HPDE6-E6E7 (cell line): Measurements from ENCODE around the gene PTPRD.

Experiments
- DNase-seq: peaks from one replicate; pipeline ENCODE4 v3.0.0; 2011; ENCODE audit warnings: missing footprints; ENCODE audit errors: extremely low spot score

PTPRD gene

DNA sequence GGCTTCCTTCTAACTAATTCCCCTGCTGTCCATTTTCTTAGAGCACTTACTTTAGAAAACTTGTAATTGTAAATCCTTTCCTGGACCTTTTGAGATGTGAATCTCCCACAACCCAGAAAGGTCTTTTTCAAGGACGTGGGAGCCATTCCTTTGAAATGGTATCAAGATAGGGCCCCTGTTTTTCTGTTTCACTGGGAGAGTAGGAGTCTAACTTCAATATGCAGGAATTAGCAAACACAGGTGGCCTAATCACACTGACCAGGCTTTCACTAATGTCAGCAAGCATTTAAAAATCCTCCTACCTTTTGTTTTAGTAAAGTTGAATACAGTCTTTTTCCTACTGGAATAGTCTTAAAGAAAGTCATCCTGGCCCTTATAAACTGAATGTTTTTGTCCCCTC lies 558.3 kb downstream of the PTPRD start:
- no peak for DNase-seq

DNA sequence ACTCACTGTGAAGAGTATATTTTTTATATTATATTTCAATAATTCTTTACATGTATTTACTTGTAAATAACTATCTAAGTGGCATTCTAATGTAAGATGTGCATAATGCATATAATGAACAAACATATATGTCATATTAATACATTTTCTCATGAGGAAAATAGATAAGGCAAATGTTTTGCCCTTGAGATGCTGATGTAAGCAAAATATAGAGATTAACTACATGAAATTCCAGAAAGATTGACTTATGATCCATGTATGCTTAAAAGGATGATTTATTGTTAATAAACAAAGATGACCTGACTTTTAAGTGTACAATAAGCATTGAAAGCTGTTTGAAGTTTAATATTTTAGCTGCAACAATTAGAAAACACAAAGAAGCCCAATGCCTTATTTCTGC lies 559.9 kb downstream of the PTPRD start:
- DNase-seq: no peak

DNA sequence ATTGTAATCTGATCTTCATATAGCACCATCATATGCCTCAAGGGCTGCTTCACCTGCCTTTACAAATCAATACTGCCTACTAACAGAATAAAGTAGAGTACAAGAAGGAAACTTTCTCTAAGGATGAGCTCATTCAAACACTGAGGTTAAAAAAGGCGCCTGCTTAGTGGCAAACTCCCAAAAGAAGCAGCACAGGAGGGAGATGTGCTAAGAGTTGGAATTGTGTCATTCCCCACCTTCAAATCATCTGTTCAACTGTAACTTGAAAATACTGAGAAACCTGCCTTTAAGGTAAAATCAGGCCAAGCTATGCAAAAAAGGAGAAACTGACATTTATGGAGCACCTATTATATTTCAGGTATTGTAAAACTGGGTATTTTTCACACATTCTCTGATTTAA lies 560.6 kb downstream of the PTPRD start:
- DNase-seq: no peak

DNA sequence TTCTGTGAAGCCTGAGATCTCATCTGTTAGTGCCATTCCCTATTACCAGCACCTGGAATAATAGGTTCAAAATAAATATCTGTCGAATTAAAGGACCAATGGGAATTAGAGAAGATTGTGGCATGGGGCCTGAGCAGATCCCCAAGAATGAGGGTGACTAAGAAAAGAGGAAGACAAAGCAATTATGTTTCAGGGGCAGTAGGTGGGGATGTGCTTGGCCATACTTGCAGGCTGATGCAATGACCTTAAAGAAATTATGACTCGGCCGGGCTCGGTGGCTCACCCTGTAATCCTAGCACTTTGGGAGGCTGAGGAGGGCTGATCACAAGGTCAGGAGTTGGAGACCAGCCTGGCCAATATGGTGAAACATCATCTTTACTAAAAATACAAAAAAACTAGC lies 562.8 kb downstream of the PTPRD start:
- DNase-seq: peak; percentile 14

DNA sequence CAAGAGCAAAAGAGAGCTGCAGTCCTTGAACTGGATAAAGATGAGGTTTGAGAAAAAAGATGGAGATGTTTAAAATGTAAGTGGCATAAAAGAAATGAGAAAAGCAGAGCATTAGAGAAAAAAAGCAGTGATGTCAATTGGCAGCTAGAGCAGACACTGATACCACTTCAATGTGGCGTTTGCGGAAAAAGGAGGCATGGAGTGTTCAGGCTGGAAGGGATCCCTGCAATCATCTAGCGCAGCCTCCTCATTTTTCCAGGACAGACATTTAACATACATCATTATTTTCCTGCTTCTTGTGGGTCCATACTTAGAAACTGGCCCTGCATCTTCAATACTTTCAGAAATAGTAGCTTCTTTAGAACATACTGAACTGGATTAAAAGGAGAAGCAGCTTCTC lies 563.8 kb downstream of the PTPRD start:
- no peak for DNase-seq

DNA sequence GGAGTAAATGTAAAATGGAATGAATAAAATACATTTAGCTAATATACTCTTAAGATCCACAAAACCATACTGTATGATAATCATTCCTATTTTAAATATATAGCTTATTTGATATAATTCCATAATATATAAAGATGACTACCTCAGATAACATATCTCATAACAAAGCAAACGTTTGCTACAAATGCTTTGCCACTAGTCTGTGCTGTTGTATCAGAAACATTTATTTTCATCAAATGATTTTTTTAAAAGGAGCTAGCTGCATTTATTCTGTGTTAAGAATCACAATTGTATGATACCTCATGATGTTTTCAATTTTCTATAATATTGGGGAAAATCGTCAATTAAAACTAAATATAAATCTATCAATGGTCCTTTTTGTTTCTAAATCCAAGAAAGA lies 567.2 kb downstream of the PTPRD start:
- DNase-seq: no peak

DNA sequence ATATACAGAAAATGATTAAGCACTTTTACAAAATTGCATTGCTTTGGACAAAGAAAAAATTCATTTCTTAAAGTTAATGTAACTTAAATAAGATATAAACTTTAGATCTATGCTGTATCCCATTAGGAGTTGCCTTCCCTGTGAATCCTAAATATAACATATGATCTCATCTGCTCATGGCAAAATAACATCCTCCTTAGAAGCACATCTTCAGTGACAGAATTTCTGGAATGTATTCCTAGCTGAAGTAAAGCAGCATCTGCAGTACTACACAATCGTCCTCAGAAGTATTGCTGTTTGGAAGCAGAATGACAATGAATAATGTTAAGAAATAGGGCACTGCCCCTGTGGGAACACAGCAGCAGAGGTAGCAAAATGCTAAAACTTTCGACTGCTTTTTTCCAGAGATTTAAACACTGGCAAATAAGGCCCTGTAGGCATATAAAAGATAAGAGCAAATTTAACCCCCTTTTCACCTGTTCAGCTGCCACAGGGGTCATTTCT lies 571.0 kb downstream of the PTPRD start:
- no peak for DNase-seq

DNA sequence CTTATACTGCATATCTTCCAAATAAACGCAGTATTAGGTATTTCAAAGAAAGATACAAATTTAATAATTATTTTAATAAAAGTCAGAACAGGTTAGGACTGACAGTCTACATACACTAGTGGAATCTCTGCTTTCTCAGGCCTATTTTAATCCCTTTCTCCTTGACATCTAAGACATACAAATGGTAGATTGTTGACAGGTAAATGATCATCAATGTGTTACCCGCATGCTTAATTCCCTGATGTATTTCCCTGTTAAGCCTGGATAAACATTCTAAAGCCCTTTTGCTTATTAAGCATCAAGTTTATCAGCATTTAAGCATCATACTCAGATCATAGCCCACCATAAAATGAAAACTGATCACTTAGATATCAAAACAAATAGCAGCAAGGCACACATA lies 576.7 kb downstream of the PTPRD start:
- no peak for DNase-seq

DNA sequence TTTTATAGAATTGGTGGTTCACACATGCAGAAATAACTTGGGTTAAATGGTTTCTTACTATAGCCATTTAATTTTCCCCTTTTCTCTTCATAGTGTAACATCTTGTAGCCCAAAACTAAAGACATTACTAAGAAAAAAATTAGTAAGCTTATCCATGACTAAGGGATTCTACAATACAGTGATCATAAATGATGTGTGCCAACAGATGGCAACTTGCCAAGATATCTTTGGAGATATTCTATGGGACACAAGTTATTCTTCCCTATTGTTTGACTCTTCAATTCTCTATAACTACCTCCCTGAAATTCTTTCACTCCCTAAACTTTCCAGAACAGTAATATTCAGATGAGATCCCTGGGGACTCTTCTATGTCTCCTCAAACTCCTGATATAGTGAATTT lies 580.6 kb downstream of the PTPRD start:
- no peak for DNase-seq

DNA sequence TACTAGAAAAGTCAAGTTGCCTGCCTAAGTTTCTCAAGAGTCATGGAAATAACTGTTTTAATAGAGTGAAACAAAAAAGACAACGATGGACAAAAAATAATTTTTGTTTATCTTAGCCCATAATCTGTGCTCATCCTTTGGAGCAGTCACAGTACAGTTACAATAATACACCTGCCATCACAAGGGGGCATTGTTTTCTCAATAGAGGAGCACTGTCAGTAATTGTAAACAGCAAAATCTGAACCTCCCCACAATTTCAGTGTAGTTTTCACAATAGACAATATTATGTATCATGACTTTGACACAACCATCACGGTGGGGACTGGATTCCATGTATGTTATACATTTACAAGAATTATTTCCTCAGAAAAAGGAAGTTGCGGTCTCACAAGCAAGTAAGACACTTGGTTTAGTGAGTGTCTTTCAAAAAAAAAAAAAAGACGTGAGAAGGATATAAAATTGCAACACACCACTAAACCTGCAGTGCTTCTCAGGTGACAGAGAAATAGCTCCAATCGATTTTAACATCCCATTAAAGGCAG lies 586.3 kb downstream of the PTPRD start:
- DNase-seq: no peak

DNA sequence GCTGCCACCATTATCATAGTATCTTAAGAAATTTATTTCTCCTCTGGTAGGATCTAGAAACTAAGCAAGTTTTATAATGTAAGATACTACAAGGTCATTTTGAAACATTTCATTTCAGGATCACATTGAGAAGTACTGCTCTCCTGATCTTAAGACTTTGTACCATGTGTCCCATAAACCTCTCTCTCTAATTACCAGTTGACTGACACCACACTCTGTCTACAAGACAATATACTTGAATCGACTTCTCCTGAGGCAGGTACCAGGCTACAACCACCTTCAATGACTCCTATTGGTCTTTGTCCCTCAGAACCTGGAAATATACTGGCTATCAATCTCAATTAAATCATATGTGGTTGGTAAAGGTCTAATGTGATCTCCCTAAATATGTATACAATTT lies 597.0 kb downstream of the PTPRD start:
- no peak for DNase-seq

DNA sequence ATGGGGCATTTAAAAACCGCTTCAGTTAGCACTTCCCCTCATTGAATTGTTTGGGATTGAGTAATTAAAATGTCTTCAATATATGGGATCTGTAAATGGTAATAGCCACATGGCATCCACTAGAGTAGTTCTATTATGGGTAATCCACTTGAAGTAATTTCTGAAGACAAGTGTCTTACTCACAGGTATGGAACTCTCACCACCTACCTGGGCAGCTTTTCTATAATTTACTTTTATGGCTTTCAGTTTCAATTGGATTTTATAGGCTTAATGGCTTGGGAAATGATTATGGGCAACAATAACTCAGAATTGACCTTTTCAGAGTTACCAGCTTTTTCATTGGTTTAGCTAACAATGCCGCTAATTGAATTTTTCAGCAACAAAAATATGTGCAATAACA lies 597.9 kb downstream of the PTPRD start:
- DNase-seq: no peak

DNA sequence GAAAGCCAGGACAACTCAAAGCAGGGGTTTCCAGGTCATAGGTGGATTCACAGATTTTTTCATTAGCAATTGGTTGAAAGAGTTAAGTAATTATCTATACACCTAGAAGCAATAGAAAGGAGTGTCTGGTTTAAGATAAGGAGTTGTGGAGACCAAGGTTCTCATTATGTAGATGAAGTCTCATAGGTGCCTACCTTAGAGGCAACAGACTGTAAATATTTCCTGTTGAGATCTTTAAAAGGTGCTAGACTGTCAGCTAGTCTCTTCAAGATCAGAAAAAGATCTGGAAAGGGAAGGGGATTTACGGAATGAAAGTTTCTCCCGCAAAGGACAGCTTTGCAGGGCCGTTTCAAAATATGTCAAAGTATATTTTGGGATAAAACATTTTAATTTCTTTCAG lies 603.4 kb downstream of the PTPRD start:
- no peak for DNase-seq

DNA sequence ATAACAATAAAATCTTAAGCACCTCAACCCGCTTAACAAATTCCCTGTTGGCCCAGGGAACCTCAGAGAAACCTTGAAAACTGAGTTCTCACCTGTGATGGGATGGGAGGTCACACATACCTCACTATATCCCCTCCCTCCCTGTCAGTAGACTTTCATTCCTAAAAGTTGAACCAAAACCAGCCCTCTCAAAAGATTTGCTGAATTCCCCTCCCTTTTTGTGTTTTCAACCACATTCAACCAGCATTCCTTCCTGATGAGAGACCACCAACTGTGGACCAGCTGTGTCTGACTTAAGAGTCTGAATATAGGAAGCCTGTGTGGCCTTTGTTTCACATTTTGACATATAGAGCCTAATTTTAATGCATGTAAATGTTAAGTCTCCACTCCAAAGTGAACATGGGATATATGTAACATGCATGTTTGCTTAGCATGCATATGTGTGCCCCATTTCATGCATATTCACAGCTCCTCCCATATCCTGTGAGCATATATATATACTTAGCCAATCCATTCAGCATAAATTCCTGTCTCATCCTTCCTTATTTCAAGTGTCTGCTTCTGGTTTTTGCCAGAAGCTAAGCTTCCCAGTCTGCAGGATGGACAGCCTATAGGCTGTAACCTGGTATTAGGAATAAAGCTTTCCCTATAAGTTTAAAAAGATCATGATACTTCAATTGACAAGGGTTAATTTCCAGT lies 604.6 kb downstream of the PTPRD start:
- DNase-seq: no peak

DNA sequence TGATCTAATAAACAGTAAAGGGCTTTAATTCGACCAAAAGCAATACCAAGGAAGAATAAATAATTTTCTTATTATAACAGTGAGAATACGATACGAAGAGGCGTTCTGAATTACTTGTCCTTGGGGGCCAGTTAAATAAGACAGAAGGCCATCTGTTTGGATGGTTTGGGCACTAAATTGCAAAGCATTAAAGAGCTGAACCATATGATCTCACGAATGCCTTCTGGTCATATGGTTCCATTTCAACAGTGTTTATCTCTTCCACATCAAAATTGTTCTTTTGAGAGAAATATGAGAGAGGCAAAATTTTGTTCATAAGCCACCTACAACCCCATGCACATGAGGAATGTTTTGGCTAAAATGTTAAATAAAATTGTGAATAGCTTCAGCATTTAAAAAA lies 605.4 kb downstream of the PTPRD start:
- DNase-seq: no peak

DNA sequence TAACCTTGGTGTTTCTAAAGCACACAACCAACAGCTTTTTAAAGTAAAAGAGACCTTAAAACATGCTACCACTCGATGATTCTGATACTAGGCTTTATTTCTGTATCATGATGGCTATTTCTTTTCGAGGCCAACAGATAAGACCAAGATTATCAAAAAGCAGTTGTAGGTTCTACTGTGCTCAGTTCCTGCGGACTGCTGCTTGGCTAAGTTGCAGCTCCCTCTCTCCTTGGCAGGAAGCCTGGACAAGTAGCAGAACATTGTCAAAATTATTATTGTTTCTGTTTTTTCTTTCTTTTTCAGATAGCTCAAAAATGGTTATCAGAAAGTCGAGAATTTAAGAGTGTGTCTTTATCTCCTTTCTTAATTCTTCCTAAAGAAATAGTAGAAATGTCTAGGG lies 607.6 kb downstream of the PTPRD start:
- DNase-seq: no peak

DNA sequence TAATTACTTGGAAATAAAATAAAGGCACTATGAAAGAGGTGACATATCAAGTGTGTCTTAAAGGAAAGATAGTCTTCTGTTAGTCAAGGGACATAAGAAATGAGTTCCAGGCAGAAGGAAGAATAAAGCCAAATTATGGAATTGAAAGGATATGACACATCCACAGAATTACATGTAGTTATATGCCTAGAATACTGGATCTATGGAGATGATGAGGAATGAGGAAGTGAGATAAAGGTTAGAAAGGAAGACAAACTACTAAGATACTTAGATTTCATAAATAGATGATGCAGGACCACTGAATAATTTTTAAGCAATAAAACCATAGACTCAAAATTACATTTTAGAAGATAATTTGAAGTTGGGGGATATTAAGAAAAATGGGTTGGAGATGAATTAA lies 609.8 kb downstream of the PTPRD start:
- no peak for DNase-seq

DNA sequence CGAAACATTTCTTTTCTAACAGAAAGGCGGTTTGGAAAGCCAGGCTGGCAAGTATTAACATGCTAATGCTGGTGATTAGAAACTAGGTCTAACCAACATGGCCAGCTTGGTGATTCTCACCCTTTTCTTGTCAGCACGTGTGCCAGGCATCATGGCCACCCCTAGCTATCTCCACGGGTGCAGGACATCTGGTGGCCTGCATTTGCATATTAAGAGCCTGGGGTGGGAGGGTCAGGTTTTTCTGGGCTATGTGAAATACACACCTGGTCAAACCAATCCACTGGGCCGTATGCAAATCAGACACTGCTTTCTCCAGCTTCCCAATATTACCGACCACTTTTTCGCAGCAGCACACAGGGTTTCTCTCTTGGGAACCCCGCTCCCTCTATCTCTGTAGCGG lies 612.1 kb downstream of the PTPRD start:
- no peak for DNase-seq

DNA sequence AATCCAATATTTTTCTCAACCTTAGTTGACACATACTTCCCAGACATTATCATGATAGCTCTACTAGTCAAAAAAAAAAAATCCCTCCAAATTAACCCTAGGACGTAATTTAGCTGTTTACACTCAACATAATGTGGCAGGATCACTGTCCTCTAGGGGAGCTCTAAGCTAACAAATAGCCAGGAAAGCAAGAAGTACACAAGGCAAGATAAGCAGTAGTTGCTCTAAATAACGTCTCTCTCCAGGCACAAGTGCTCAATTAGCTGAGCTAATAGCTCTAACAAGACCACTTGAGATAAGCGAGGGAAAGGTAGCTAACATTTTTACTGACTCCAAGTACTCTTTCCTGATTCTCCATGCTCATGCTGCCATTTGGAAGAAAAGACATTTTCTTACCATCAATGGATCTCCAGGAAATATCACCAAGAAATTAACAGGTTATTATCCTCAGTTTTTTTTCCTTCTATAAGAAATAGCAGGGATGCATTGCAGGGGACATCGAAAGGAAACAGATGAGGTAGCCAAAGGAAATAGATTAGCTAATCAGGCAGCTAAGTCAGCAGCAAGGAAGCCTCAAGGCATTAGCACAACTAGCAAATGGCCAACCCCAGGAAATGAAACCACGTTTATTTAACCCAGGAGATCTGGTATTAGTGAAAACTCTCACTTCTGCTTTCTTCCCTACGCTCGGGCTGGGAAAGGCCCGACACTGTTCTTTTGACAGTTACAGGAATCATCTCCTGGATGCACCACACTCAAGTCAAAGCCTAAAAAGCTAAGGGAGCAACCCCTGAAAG lies 614.1 kb downstream of the PTPRD start:
- DNase-seq: peak; percentile 4

DNA sequence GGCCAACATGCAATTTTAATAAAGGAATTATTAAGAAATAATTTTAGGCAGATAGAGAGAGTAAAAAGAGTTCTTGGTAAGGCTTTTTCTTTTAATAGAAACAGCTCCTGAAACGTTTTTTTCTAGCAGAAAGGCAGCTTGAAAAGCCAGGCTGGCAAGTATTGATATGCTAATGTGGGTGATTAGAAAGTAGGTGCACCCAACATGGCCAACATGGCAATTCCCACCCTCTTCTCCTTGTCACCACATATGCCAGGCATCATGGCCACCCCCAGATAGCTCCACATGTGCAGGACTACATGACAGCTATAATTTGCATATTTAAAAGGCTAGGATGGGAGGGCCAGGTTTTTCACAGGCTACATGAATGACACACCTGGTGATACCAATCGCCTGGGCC lies 615.2 kb downstream of the PTPRD start:
- no peak for DNase-seq

DNA sequence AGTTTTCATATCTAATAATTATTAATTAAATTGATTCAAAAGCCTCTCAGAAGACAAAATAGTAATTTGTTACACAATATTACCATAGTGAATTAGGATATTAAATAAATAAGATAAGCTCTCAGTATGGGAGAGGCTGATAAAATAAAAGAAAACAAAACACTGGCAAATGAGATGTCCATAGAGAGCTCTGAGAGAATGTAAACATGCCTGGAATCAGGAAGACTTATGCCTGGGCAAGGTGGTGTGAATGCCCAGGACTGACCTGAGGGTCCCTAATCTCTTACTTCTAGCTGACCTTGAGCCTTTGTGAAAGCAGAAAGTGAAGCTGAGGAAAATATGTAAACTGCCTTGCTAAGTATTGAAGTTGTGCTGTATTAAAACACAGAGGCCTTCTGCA lies 616.5 kb downstream of the PTPRD start:
- no peak for DNase-seq

DNA sequence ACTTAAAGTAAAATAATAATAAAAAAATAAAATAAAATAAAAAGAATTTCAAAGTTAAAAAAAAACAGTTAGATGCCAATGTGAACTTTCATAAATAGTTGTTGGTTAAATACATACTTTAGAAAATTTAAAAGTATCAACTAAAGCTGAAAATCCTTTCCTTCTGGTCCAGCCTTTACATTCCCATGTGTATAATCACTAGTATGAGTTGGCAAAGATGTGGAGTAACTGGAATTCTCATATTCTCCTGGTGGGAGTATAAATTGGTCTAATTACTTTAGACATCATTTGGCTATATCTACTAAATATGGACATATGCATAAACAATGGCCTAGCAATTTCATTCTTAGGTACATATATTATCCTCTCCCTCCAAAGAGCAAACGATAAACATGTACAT lies 619.9 kb downstream of the PTPRD start:
- no peak for DNase-seq

DNA sequence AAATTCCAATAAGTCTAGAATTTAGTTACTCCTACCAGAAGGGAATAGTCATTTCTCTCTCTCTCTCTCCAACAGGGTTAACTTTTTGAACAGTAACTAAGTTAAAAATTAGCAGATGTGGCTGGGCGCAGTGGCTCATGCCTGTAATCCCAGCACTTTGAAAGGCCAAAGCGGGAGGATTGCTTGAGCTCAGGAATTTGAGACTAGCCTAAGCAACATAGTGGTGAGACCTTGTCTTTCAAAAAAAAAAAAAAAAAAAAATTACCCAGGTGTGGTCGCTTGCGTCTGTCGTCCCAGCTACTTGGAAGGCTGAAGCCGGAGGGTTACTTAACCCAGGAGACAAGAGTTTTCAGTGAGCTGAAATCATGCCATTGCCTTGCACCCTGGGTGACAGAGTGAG lies 639.7 kb downstream of the PTPRD start:
- DNase-seq: no peak
